NCI-H345 (cell line): ENCODE measurements around the gene MYH14.
A peak's percentile ranks its signal among the peaks of the same experiment; 100 is the strongest.
"Not testable (repeated sequence)": the region's sequence is repeated elsewhere in the genome, so short reads cannot be mapped to it uniquely, and the experiment has no call there.

ENCODE experiments used
- DNase-seq: peaks from one replicate; lab custom pipeline; 2025; lab: John Stamatoyannopoulos, UW

Gene MYH14

GRCh38 chr19:50320051-50320450 is 116.6 kb downstream of the MYH14 start:
- no peak for DNase-seq

- DNase-seq, result no peak
These were observed 117.2 kb downstream of the MYH14 start for GRCh38 chr19:50320596-50320995.

- no peak for DNase-seq
These were observed 118.4 kb downstream of the MYH14 start for GRCh38 chr19:50321831-50322230.

- no peak for DNase-seq
These were observed 118.8 kb downstream of the MYH14 start for GRCh38 chr19:50322234-50322633.

- no peak for DNase-seq
These were observed 119.7 kb downstream of the MYH14 start for GRCh38 chr19:50322931-50323781.

GRCh38 chr19:50323782-50324133 is 120.3 kb downstream of the MYH14 start:
- no peak for DNase-seq

- no peak for DNase-seq
These were observed 120.9 kb downstream of the MYH14 start for GRCh38 chr19:50324331-50324730.

GRCh38 chr19:50325310-50326100 is 122.1 kb downstream of the MYH14 start:
- peak; percentile 90 for DNase-seq

- no peak for DNase-seq
These were observed 122.8 kb downstream of the MYH14 start for GRCh38 chr19:50326101-50326664.

GRCh38 chr19:50327013-50327412 is 123.6 kb downstream of the MYH14 start:
- DNase-seq, result no peak

GRCh38 chr19:50327461-50328223 is 124.2 kb downstream of the MYH14 start:
- no peak for DNase-seq

GRCh38 chr19:50328224-50328872 is 124.9 kb downstream of the MYH14 start:
- DNase-seq, result peak; percentile 22

- DNase-seq, result no peak
These were observed 125.4 kb downstream of the MYH14 start for GRCh38 chr19:50328873-50329145.

- DNase-seq, result peak; percentile 98
These were observed 125.9 kb downstream of the MYH14 start, which contains the start of gene KCNC3 for GRCh38 chr19:50329146-50329925. TSS of gene KCNC3 (minus strand) at chr19:50329377. CDS start at chr19:50329082, 295 bp downstream.

GRCh38 chr19:50329926-50330294 is 126.5 kb downstream of the MYH14 start:
- not testable (repeated sequence) for DNase-seq

- peak; percentile 92 for DNase-seq
These were observed 127.1 kb downstream of the MYH14 start for GRCh38 chr19:50330365-50331078.

GRCh38 chr19:50331221-50331993 is 128.0 kb downstream of the MYH14 start:
- no peak for DNase-seq

GRCh38 chr19:50331994-50332243 is 128.5 kb downstream of the MYH14 start:
- no peak for DNase-seq

- no peak for DNase-seq
These were observed 129.0 kb downstream of the MYH14 start for GRCh38 chr19:50332244-50333038.
